NCI-H774 (cell line): ENCODE measurements around the gene SRPX2.
"Not testable (repeated sequence)": the region's sequence is repeated elsewhere in the genome, so short reads cannot be mapped to it uniquely, and the experiment has no call there.

Source experiments
- DNase-seq: peaks from one replicate; lab custom pipeline; 2025; lab: John Stamatoyannopoulos, UW

Gene SRPX2

DNA sequence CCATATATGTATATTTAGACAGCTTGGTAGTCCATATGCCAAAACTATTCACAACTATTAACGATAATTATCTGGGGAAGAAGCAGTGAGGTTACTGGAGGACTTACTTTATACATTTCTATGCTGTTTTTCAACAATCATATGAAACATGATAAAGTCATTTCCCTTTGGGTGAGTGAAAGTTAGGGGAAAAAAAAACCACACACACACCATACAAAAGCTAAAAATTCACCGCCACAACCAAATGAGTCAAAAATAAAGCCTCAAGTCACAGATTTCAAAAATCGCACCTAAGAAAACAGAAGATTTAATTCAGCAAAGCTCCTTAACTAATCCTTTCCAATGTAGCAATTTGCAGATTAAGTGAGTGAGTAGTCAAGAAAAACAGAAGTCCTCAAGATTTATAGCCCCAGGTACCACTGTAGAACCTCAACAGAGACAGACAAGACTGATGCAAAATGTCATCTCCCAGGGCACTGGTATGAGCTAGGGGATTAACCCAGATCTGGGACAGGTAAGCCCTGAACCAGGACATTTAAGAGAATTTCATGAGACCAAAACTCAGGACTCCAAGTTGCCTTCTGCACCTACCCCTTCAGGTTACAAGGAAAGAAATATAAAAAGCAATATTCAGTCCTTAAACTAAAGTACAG, 52.8 kb downstream of the SRPX2 start:
- DNase-seq: no peak

DNA sequence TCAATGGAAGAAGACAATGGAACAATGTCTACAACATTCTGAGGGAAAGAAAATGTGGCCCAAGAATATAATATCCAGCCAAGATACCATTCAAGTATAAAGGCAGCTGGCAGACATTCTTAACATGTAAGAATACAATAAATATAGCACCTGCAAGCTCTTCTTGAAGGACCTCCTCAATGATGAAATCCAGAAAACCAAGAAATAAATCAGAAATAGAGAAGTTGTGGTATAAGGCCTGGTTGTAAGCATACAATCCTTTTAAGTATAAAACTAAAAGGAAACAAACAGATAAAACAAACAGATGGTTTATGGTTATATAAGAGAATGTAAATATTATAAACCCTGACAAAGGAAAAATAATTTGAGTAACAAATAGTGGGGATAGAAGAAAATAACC, 54.6 kb downstream of the SRPX2 start:
- no peak for DNase-seq

DNA sequence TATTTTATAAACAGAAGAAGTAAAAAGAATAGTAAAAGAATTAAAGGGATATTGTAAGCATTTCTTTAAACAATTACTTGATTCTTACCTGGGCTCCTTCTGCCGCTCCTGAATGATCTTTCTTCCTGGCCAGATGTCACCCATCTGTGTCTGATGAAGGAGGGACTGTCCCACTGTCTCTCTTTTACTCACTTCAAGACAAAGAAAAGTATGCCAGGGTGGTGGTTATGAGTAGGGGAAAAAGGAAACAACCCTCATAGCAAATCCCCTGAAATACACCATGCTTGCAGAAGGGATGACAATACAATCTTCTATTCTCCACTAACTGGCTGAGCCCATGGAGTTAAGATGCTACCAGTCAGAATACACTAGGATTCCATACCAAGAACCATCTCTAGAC, 56.8 kb downstream of the SRPX2 start:
- DNase-seq: no peak

- DNase-seq: no peak
These were observed 60.7 kb downstream of the SRPX2 start for GRCh38 chrX:100704581-100705203.

DNA sequence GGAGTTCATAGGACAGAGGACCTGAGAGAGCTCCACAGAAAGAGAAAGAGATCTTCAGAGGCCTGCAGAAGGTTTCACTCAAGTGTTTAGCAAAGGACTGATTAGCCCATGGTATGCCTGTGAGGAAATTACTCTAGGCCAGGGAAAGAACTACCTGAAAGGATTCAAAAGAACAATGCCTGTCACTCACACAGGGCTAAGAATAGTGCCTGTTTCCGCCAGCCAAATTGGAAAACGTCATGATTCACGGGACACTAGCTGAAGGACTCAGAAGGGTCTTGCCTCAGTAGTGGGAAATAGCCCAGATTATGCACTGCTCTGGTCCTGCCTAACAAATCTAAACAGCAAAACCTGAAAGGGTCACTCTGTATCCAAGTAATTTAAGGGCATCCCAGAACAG, 66.8 kb downstream of the SRPX2 start:
- DNase-seq: no peak

DNA sequence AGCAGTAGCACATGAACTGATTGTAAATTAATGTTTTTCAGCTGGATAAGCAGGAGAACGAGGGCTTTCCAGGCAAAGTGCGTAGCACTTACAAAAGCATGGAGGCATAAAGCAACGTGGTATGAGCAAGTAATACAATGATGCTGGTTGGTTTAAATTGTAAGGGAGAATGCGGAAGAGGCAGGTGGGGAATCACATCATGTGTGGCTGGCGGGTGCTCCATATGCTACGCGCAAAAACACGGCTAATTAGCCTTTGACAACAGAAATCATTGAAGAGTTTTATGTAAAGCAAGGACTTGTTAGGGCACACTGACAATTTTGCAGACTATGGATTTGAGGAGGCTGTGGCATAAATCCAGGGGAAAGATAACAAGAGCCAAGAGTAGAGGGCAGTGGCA, 73.4 kb downstream of the SRPX2 start:
- no peak for DNase-seq

GRCh38 chrX:100719139-100719538, 75.1 kb downstream of the SRPX2 start:
- DNase-seq: no peak

- DNase-seq: no peak
These were observed 76.3 kb downstream of the SRPX2 start for GRCh38 chrX:100720301-100720700.

- no peak for DNase-seq
These were observed 77.3 kb downstream of the SRPX2 start for GRCh38 chrX:100721328-100721727.

GRCh38 chrX:100724006-100724405, 80.0 kb downstream of the SRPX2 start:
- DNase-seq: not testable (repeated sequence)
